HepG2 (cell line): Measurements from ENCODE around the gene ATF6. TPM values are rescaled to one million over a fixed set of nuclear protein-coding genes. Genes with fewer than 3 reads are reported as not detected.
A peak's percentile ranks its signal among the peaks of the same experiment; 100 is the strongest.

Source experiments
- AGO1 ChIP-seq: fragments of 200-400 bp; formaldehyde crosslinking; IDR thresholded peaks from 2 replicates; pipeline ENCODE4 v1.6.1; 2017; ENCODE audit warnings: mild to moderate bottlenecking, low read depth, low read length, moderate library complexity; ENCODE audit not compliant: poor library complexity, severe bottlenecking
- AGO2 ChIP-seq: fragments of 200-400 bp; formaldehyde crosslinking; optimal IDR thresholded peaks from 2 replicates; pipeline ENCODE3; 2017; ENCODE audit warnings: mild to moderate bottlenecking, low read depth, low read length, moderate library complexity
- ARNT2 ChIP-seq: sonication (generic); formaldehyde crosslinking; IDR thresholded peaks from 2 replicates; pipeline ENCODE4 v1.8.0; 2022; ENCODE audit warnings: mild to moderate bottlenecking, low read depth, missing genetic modification reagents, moderate library complexity
- CBX2 ChIP-seq, 2 experiments: fragments of 200-600 bp in 1 of 2; sonication (generic); formaldehyde crosslinking in 1 of 2; IDR thresholded peaks; 2 replicates each; pipeline versions ENCODE4 v1.7.0 to v1.8.1; 2018 to 2022; ENCODE audit warnings: low read depth in 2 of 2, low read length in 1 of 2, mild to moderate bottlenecking in 1 of 2, missing genetic modification reagents in 1 of 2
- DNMT3B ChIP-seq: conservative IDR thresholded peaks from 2 replicates; pipeline ENCODE4 v1.6.1; 2016; ENCODE audit warnings: missing biosample characterization, control low read depth
- FOXK2 ChIP-seq: fragments of 450-650 bp; IDR thresholded peaks from 2 replicates; pipeline ENCODE4 v1.6.1; 2016
- FOXM1 ChIP-seq: sonication (generic); formaldehyde crosslinking; IDR thresholded peaks from 2 replicates; pipeline ENCODE4 v1.5.0; 2020; ENCODE audit warnings: missing genetic modification reagents
- HNRNPH1 ChIP-seq: fragments of 200-400 bp; formaldehyde crosslinking; optimal IDR thresholded peaks from 2 replicates; pipeline ENCODE3; 2017; ENCODE audit warnings: mild to moderate bottlenecking, low read depth, low read length
- JUND ChIP-seq: sonication (generic); formaldehyde crosslinking; IDR thresholded peaks from 2 replicates; pipeline ENCODE4 v1.8.0; 2022; ENCODE audit warnings: mild to moderate bottlenecking, missing genetic modification reagents
- MTA3 ChIP-seq: sonication (generic); formaldehyde crosslinking; IDR thresholded peaks from 2 replicates; pipeline ENCODE4 v1.4.0; 2020; ENCODE audit warnings: missing genetic modification reagents
- MYC ChIP-seq: sonication (generic); formaldehyde crosslinking; IDR thresholded peaks from 2 replicates; pipeline ENCODE4 v1.9.0; 2021; ENCODE audit warnings: missing genetic modification reagents, borderline replicate concordance
- PAF1 ChIP-seq: IDR thresholded peaks from 2 replicates; pipeline ENCODE4 v1.6.1; 2016; ENCODE audit warnings: missing genetic modification reagents, missing compliant biosample characterization
- PHF8 ChIP-seq: sonication (generic); formaldehyde crosslinking; IDR thresholded peaks from 2 replicates; pipeline ENCODE4 v1.5.0; 2020; ENCODE audit warnings: missing genetic modification reagents
- POGZ ChIP-seq: sonication (generic); formaldehyde crosslinking; IDR thresholded peaks from 2 replicates; pipeline ENCODE4 v1.4.0; 2020; ENCODE audit warnings: mild to moderate bottlenecking, missing genetic modification reagents
- PRPF4 ChIP-seq: fragments of 200-400 bp; formaldehyde crosslinking; IDR thresholded peaks from 2 replicates; pipeline ENCODE4 v1.6.1; 2016; ENCODE audit warnings: low read length, low read depth; ENCODE audit not compliant: poor library complexity, severe bottlenecking
- RBFOX2 ChIP-seq: fragments of 200-400 bp; formaldehyde crosslinking; IDR thresholded peaks from 2 replicates; pipeline ENCODE4 v1.6.1; 2017; ENCODE audit warnings: low read depth, mild to moderate bottlenecking, low read length
- RXRB ChIP-seq: IDR thresholded peaks from 2 replicates; pipeline ENCODE4 v1.6.1; 2016; ENCODE audit warnings: borderline replicate concordance, missing genetic modification reagents, missing compliant biosample characterization
- SIN3B ChIP-seq: fragments of 150-350 bp; IDR thresholded peaks from 2 replicates; pipeline ENCODE4 v1.6.1; 2014; ENCODE audit warnings: low read length
- SUZ12 ChIP-seq: fragments of 150-350 bp; IDR thresholded peaks from 2 replicates; pipeline ENCODE4 v1.6.1; 2014; ENCODE audit warnings: low read depth, low read length
- TBX3 ChIP-seq: fragments of 450-650 bp; IDR thresholded peaks from 2 replicates; pipeline ENCODE4 v1.6.1; 2017; ENCODE audit warnings: antibody characterized with exemption, mild to moderate bottlenecking, inconsistent platforms, borderline replicate concordance
- TSC22D2 ChIP-seq: sonication (generic); formaldehyde crosslinking; IDR thresholded peaks from 2 replicates; pipeline ENCODE4 v1.5.1; 2020; ENCODE audit warnings: missing genetic modification reagents, mild to moderate bottlenecking, borderline replicate concordance
- ZBTB14 ChIP-seq: sonication (generic); formaldehyde crosslinking; IDR thresholded peaks from 2 replicates; pipeline ENCODE4 v1.4.0; 2020; ENCODE audit warnings: missing genetic modification reagents
- ZFP36 ChIP-seq: fragments of 150-350 bp; IDR thresholded peaks from 2 replicates; pipeline ENCODE4 v1.6.1; 2018; ENCODE audit warnings: borderline replicate concordance, low read length, low read depth; ENCODE audit not compliant: partially characterized antibody
- ZFP62 ChIP-seq: sonication (generic); formaldehyde crosslinking; IDR thresholded peaks from 2 replicates; pipeline ENCODE4 v1.4.0; 2020; ENCODE audit warnings: missing genetic modification reagents
- ZNF253 ChIP-seq: sonication (generic); formaldehyde crosslinking; IDR thresholded peaks from 2 replicates; pipeline ENCODE4 v1.8.0; 2022; ENCODE audit warnings: mild to moderate bottlenecking, missing genetic modification reagents, borderline replicate concordance
- ZNF292 ChIP-seq: sonication (generic); formaldehyde crosslinking; IDR thresholded peaks from 2 replicates; pipeline ENCODE4 v1.8.1; 2022; ENCODE audit warnings: mild to moderate bottlenecking, low read depth, missing genetic modification reagents, borderline replicate concordance
- ZNF441 ChIP-seq: sonication (generic); formaldehyde crosslinking; IDR thresholded peaks from 2 replicates; pipeline ENCODE4 v1.7.0; 2021; ENCODE audit warnings: missing genetic modification reagents, borderline replicate concordance
- ZNF563 ChIP-seq: sonication (generic); formaldehyde crosslinking; IDR thresholded peaks from 2 replicates; pipeline ENCODE4 v1.8.0; 2022; ENCODE audit warnings: mild to moderate bottlenecking, moderate library complexity, missing genetic modification reagents
- ZNF629 ChIP-seq: sonication (generic); formaldehyde crosslinking; conservative IDR thresholded peaks from 2 replicates; pipeline ENCODE4 v1.5.0; 2020; ENCODE audit warnings: missing genetic modification reagents
- polyA plus RNA-seq, 8 experiments: library from polyadenylated mRNA; depleted of rRNA in 3 of 8; stranded (reverse) in 7 of 8; unstranded in 1 of 8; fragments of >200 nt; fragmentation: Illumina TruSeq in 4 of 8; extraction: Trizol in 4 of 8; gene quantifications; 2 replicates each; pipeline versions ENCODE4 v1.2.1 to v1.2.3, GENCODE V29; 2011 to 2016; ENCODE audit warnings: low read depth in 4 of 8, missing spikeins in 1 of 8, mixed read lengths in 1 of 8; ENCODE audit not compliant: insufficient read depth in 1 of 8
- total RNA-seq, 5 experiments: library from RNA; depleted of rRNA; stranded (reverse); fragments of >200 nt; fragmentation: Illumina TruSeq; extraction: Trizol; gene quantifications; 2 replicates each; pipeline ENCODE4 v1.2.3, GENCODE V29; 2016; ENCODE audit warnings: low read depth in 1 of 5
- TF ChIP-seq, protein P1 (sequence below): sonication (generic); formaldehyde crosslinking; IDR thresholded peaks from 2 replicates; pipeline ENCODE4 v1.8.0; 2022; ENCODE audit warnings: low read depth, missing genetic modification reagents

The ATF6 gene
- total and polyA plus RNA-seq, 2 of the 13 experiments (the other 11 are each of a cell fraction or from before 2014, with no cell fraction given) = 13.2 to 14.5 TPM

GRCh38 chr1:161726473-161727255 lies 39.5 kb upstream of the ATF6 start (continued):
- peak; percentile 49 for TF ChIP-seq MYC (CRISPR knock-in tag)
- TF ChIP-seq ZNF441 (CRISPR knock-in tag) = no peak
- no peak for TF ChIP-seq AGO2
- TF ChIP-seq, protein P1, sequence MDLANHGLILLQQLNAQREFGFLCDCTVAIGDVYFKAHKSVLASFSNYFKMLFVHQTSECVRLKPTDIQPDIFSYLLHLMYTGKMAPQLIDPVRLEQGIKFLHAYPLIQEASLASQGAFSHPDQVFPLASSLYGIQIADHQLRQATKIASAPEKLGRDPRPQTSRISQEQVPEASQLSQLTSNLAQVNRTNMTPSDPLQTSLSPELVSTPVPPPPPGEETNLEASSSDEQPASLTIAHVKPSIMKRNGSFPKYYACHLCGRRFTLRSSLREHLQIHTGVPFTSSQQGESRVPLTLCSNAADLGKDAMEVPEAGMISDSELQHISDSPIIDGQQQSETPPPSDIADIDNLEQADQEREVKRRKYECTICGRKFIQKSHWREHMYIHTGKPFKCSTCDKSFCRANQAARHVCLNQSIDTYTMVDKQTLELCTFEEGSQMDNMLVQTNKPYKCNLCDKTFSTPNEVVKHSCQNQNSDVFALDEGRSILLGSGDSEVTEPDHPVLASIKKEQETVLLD = peak; percentile 60; the same call in 1 of the 2 replicates
- no peak for TF ChIP-seq PRPF4
- no peak for TF ChIP-seq JUND (CRISPR knock-in tag)
- TF ChIP-seq ZNF563 (CRISPR knock-in tag) = no peak
- no peak for TF ChIP-seq RXRB
- 0 out of 2 replicates have a peak, but pooled peaks have one; percentile 45 for TF ChIP-seq ARNT2
- no peak for TF ChIP-seq ZFP36
- TF ChIP-seq DNMT3B = no peak
- no peak for TF ChIP-seq TBX3
- no peak for TF ChIP-seq AGO1
- no peak for TF ChIP-seq HNRNPH1
- TF ChIP-seq FOXK2 = no peak
- no peak for TF ChIP-seq FOXM1 (CRISPR knock-in tag)
- TF ChIP-seq ZNF253 (CRISPR knock-in tag) = no peak
- no peak for TF ChIP-seq ZFP62 (CRISPR knock-in tag)
- no peak for TF ChIP-seq SUZ12
- TF ChIP-seq ZNF629 = no peak
- no peak for TF ChIP-seq PAF1 (CRISPR knock-in tag)
- TF ChIP-seq ZBTB14 (CRISPR knock-in tag) = no peak
- peak; percentile 63; the same call in 1 of the 2 replicates for TF ChIP-seq PHF8 (CRISPR knock-in tag)
- no peak for TF ChIP-seq MTA3 (CRISPR knock-in tag)
- TF ChIP-seq CBX2 (IDR thresholded peaks at IDR 0.05; ENCODE audit: low read depth, low read length) = no peak
- 0 out of 2 replicates have a peak, but pooled peaks have one; percentile 9 for TF ChIP-seq CBX2 (CRISPR knock-in tag; IDR thresholded peaks at IDR 0.05; ENCODE audit: low read depth)
- TF ChIP-seq POGZ = no peak
- no peak for TF ChIP-seq TSC22D2 (CRISPR knock-in tag)
- no peak for TF ChIP-seq SIN3B
- 0 out of 2 replicates have a peak, but pooled peaks have one; percentile 55 for TF ChIP-seq RBFOX2
- peak; percentile 17; the same call in 1 of the 2 replicates for TF ChIP-seq ZNF292 (CRISPR knock-in tag)
